Thyroid gland (tissue), 4 donors: ENCODE results near the gene CFHR3.
A peak's percentile ranks its signal among the peaks of the same experiment; 100 is the strongest.
"Not testable (repeated sequence)": the region's sequence is repeated elsewhere in the genome, so short reads cannot be mapped to it uniquely, and the experiment has no call there.

Experiments used
- CTCF ChIP-seq, 6 experiments: fragments of 200-600 bp in 3 of 6; fragments of 450-650 bp in 3 of 6; sonication (generic) in 3 of 6; IDR thresholded peaks; one replicate each; pipeline ENCODE4 v1.5.1; 2016 to 2019; ENCODE audit warnings: antibody characterized with exemption in 6 of 6, mild to moderate bottlenecking in 2 of 6, inconsistent platforms in 1 of 6, moderate library complexity in 1 of 6
- POLR2A ChIP-seq, 2 donors: fragments of 450-650 bp; IDR thresholded peaks; one replicate each; pipeline ENCODE4 v1.6.1; 2017; ENCODE audit warnings: antibody characterized with exemption in 2 of 2, mild to moderate bottlenecking in 2 of 2, moderate library complexity in 1 of 2

GRCh38 chr1:196827860-196828259 is 53.2 kb downstream of the CFHR3 start:
- peak in 3 of 6 experiments; percentile 8 to 39 (median 27) for TF ChIP-seq CTCF (IDR thresholded peaks at IDR 0.05)
- not testable (repeated sequence) for TF ChIP-seq POLR2A (IDR thresholded peaks at IDR 0.05)
